Stimulated activated CD8-positive, alpha-beta memory T cell treated with anti-CD3 and anti-CD28 coated beads, Interleukin-15, amount 100 ng/mL, for 48 hours (primary cell): ENCODE results near the gene GJD3.
"Not testable (repeated sequence)": the region's sequence is repeated elsewhere in the genome, so short reads cannot be mapped to it uniquely, and the experiment has no call there.

ENCODE experiments used
- DNase-seq, 2 donors: peaks; one replicate each; pipeline ENCODE4 v3.0.0-alpha.2; 2020; ENCODE audit warnings: low read depth in 2 of 2

The GJD3 gene

DNA sequence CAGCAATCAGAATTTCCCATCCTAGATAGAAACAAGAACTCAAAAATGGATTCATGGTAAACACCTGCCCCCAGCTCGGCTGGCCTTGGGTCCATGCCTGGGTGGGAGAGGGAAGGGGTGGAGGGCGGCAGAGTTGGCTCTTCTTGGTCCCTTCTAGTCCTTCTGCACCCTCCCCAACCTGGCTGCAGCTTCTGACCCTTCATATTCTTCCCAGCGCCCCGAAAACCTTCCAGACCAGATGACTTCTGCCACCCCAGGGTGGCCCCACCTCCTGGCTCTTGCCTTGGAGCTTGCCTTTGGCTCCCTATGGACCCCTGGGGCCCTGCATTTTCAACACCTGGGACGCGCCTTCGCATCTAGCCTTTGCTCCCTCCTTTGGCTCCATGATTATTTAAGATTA is 5.4 kb upstream of the GJD3 start:
- DNase-seq, result no peak

GRCh38 chr17:40367728-40368127 is 3.2 kb upstream of the GJD3 start:
- DNase-seq, result not testable (repeated sequence)

GRCh38 chr17:40366861-40367518 is 2.5 kb upstream of the GJD3 start:
- DNase-seq, result no peak

DNA sequence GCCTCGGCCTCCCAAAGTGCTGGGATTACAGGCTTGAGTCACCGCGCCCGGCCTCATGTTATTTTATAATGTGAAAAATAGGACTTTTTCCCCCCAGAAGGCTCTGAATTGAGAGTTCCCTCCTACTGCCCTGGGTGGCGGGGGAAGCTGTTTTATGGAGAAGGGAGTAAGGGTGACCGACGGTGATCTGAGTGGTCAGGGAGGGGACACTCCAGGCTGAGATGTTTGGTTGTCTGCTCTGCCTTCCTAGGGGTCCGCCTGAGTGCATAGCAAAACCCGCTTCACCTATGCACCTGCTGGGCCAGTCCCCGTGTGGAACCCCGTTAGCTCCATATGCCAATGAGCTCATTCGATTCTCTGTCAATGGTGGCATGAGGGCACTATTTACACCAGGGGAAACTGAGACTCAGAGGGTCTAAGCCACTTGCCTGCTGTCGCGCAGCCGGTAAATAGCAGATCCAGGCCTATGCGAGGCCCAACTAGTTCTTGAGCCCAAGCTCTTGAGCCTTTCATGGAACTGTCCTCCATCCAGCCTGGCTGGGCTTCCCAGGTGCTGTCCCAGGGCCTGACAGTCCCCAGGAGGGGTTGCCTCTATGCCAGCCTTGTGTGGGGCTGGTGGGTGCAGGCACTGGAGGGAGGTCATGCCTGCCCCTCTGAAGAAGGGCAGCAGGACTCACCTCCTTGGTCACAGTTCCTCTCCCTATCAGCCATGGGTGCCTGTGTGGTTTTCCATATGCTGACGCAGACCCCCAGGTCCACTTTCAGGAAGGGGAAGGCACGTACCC is 1.7 kb upstream of the GJD3 start:
- DNase-seq, result no peak

DNA sequence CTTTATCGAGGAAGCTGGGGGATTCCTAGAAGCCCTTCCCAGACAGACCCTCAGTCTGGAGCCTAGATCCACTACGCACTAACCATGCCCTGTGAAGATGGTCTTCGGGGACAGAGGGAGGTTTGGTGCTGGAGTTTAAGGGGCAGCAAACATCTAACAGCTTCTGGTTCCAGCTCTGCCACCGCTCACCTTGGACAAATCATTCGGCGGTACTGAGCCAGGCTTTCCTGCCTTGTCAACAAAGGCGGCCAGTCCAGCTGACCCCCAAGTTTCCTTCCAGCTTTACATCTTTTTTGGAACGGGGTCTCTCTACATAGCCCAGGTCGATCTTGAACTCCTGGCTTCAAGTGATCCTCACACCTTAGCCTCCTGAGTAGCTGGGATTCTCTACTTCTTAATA is 369 bp upstream of the GJD3 start:
- DNase-seq, result no peak

DNA sequence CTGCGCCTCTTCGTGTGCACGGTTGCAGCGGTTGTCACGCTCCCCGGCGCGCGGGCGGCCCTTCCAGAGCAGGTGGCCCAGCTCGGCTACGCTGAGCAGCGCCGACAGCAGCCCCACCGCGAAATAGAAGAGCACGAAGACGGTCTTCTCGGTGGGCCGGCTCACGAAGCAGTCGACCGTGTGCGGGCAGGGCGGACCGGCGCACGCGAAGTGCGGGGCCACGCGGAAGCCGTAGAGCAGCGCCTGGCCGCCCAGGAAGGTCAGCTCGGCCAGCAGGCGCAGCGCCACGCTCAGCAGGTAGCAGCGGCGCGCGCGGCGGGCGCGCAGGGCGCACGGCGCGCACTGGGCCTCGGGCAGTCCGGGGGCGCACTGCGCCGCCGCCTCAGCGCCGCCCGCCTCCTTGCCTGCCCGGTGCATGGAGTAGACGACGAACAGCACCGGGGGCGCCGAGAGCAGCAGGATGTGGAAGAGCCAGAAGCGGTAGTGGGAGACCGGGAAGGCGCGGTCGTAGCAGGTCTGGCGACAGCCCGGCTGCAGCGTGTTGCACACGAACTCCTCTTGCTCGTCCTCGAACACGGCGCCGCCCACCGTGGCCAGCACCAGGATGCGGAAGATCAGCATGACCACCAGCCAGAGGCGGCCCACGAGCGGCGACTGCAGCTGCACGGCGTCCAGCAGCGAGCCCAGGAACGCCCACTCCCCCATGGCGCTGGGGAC is 1.3 kb downstream of the GJD3 start:
- no peak for DNase-seq

GRCh38 chr17:40362696-40363110 is 1.8 kb downstream of the GJD3 start:
- DNase-seq, result peak; percentile 77 to 79

DNA sequence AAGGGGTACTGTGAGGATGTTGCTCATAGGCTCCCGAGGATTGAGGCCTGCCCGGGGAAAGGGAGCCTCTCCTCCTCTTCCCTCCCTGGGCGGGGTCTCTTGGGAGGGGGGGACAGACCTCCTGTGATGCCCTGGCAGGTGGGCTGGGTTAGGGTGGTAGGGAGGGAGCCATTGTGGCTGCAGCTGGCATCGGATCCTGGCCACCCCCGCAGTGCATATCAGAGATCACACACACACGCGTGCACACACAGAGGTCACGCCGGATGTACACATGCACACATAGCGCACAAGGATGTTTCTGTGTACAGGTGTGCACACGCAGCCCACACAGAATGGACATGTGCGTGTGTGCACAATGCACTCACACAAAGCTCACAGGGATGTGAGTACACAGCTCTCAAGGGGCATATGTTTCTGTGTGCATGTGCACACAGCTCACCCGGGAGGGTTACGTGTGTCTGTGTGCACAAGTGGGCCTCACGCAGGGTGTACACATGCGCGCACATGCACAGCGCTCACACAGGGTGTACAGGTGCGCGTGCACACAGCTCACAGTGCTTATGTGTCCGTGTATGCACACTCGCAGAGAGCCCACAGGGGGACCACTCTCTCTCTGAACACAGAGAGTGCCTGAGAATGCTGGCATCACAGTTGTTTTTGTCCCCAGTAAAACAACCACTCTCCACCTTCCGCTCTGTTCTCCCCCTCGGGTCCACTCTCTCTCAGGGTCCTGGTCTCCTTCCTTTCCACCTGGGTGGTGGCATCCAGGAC is 2.4 kb downstream of the GJD3 start:
- no peak for DNase-seq

- DNase-seq, result no peak
Measured at GRCh38 chr17:40361063-40361924, 3.2 kb downstream of the GJD3 start.

DNA sequence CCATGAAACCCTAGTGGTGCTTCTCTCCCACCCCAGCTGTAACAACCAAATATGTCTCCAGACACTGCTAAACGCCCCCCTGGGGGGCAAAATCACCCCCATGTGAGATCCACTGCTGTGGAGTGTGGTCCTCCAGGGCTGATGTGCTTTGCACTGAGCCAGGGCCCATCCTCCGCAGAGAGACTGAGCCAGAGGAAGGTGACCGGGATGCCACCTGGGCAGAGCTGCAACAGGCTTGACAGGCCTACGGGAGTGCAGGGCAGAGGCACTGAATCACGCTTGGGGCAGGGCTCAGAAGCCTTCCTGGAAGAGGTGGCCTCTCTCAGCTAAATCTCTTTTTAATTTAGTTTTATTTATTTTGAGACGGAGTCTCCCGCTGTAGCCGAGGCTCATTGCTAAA is 4.4 kb downstream of the GJD3 start:
- DNase-seq, result no peak

GRCh38 chr17:40358323-40359038 is 6.1 kb downstream of the GJD3 start:
- DNase-seq, result peak; percentile 76 to 79

DNA sequence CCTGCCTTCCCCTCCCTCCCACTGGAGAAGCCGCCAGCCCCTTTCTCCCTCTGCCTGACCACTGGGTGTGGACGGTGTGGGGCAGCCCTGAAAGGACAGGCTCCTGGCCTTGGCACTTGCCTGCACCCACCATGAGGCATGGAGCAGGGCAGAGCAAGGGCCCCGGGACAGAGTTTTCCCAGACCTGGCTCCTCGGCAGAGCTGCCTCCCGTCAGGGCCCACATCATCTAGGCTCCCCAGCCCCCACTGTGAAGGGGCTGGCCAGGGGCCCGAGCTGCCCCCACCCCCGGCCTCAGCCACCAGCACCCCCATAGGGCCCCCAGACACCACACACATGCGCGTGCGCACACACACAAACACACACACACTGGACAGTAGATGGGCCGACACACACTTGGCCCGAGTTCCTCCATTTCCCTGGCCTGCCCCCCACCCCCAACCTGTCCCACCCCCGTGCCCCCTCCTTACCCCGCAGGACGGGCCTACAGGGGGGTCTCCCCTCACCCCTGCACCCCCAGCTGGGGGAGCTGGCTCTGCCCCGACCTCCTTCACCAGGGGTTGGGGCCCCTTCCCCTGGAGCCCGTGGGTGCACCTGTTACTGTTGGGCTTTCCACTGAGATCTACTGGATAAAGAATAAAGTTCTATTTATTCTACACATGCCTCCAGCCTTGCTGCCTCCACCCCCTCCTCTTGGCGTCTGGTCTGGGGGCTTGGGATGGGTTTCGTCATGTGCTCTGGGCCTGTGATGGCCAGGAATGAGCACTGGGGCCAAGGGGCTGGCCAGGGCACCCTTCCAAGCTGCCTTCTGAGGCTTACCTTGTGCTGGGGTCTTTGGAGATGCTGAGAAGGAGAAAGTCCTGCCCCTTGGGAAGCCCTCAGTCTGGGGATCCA is 7.3 kb downstream of the GJD3 start:
- DNase-seq, result no peak

DNA sequence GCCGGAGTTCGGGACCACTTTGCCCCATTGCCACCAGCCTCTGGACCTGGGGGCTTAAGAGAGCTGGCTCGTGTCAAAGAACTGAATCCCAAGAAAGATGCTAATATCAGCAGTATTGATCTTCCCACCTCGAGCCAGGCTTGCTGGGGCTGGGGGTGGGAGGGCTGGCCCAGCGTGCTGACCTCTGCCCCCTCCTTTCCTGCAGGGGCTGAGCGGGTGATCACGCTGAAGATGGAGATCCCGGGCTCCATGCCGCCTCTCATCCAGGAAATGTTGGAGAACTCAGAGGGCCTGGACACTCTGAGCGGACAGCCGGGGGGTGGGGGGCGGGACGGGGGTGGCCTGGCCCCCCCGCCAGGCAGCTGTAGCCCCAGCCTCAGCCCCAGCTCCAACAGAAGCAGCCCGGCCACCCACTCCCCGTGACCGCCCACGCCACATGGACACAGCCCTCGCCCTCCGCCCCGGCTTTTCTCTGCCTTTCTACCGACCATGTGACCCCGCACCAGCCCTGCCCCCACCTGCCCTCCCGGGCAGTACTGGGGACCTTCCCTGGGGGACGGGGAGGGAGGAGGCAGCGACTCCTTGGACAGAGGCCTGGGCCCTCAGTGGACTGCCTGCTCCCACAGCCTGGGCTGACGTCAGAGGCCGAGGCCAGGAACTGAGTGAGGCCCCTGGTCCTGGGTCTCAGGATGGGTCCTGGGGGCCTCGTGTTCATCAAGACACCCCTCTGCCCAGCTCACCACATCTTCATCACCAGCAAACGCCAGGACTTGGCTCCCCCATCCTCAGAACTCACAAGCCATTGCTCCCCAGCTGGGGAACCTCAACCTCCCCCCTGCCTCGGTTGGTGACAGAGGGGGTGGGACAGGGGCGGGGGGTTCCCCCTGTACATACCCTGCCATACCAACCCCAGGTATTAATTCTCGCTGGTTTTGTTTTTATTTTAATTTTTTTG is 8.5 kb downstream of the GJD3 start:
- DNase-seq, result no peak

DNA sequence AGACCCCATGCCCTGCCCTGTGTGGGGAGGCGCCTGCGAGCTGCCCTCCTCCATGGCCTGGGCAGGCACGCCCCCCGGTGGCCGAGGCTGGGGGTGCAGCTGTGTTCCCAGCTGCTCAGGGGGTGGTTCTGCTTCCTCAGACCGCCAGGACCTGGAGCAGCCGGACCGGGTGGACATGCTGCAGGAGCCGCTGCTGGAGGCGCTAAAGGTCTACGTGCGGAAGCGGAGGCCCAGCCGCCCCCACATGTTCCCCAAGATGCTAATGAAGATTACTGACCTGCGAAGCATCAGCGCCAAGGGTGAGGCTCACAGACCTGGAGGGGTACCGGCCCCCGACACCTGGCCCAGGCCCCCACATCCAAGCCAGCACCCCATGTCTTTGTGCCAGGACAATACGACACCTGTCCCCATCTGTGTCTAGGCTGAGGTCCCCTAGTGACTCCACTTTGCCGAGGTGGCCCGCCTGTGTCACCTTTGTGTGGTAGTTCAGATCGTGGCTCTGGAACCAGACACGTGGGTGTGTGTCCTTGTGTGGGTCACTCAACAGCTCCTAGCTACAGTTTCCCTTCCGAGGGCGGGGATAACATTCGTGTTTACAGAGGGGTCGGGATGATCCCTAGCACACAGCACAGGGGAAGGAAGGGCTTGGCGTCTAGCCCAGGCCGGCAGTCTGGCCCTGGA is 9.3 kb downstream of the GJD3 start:
- DNase-seq, result peak; percentile 60 to 62

DNA sequence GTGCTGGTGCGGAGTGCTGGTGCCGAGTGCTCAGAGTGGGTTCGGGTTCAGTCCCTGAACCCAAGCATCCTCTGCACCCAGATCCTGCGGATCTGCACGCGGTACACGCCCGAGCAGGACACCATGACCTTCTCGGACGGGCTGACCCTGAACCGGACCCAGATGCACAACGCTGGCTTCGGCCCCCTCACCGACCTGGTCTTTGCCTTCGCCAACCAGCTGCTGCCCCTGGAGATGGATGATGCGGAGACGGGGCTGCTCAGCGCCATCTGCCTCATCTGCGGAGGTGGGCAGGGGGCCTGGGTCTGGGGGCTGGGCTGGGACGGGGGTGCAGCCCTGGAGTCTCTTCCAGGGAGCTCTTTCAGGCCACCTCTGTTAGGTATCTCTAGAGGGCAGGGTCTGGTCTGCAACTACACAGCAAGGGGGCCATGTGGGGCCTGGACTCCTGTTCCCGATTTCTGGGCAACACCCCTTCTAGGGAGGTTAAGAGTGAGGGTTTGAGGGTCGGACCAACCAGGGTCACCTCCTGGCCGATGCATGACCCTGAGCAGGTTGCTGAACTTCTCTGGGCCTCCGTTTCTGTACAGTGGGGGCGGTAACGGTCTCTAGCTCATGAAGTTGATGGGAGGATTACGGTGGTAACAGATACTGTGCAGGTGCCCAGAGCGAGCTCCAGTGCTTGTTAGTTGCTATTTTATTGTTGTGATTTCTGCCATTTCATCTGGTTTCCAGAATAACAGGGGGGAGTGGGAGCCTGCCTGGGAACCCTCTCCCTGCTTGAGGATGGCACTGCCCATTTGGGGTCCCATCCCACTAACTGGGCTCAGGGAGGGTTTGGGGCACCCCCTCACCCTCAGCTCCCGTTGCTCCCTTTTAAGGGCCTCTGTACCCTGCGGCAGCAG is 10.1 kb downstream of the GJD3 start:
- DNase-seq, result no peak

DNA sequence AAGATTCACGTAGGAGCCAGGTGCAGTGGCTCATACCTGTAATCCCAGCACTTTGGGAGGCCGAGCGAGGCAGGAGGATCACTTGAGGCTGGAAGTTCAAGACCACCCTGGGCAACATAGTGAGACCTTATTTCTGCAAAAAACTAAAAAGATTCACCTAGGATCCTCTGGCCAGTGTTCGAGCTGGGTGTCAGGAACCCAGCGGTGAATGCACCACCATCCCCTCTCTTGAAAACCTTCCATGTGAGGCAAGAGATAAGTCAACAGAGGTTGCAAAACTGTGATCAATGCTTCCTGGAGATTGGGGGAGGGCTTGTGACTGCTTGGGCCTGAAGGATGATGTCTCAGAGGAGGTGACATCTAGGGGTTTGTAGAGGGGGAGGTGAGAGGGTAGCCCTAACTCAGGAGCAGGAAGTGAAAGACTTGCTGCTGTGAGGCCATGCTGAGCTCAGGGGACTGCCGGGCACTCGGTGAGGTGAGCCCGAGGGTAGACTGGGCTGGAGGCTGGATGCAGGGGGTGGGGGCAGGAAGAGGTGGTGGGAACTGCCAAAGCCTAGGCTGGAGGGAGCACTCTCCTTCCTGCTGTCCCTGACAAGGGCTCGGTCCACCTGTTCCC is 11.7 kb downstream of the GJD3 start:
- DNase-seq, result no peak
